PFSK-1 (cell line): ENCODE data around the gene INTS15.

Source experiments
- FOXP2 ChIP-seq: optimal IDR thresholded peaks from 2 replicates; pipeline ENCODE3; 2011; ENCODE audit warnings: borderline replicate concordance, control low read depth, inconsistent platforms; ENCODE audit not compliant: insufficient read depth; ENCODE audit errors: extremely low read length, extremely low read depth
- POLR2AphosphoS5 ChIP-seq: IDR thresholded peaks from 2 replicates; pipeline ENCODE4 v1.6.1; 2012; ENCODE audit warnings: low read depth, mild to moderate bottlenecking, control low read depth, low read length, moderate library complexity
- REST ChIP-seq, 2 experiments: IDR thresholded peaks; 2 replicates each; pipeline versions ENCODE4 v1.6.1 to v1.8.0; 2011 to 2012; ENCODE audit warnings: low read depth in 2 of 2, low read length in 2 of 2, control low read depth in 1 of 2, inconsistent platforms in 1 of 2, mild to moderate bottlenecking in 1 of 2, moderate library complexity in 1 of 2; ENCODE audit not compliant: insufficient read depth in 1 of 2
- SIN3A ChIP-seq: IDR thresholded peaks from 2 replicates; pipeline ENCODE4 v1.6.1; 2012; ENCODE audit warnings: mild to moderate bottlenecking, low read length, moderate library complexity, borderline replicate concordance; ENCODE audit not compliant: insufficient read depth
- TAF1 ChIP-seq: IDR thresholded peaks from 2 replicates; pipeline ENCODE4 v1.6.1; 2012; ENCODE audit warnings: low read length, control low read depth, borderline replicate concordance; ENCODE audit not compliant: insufficient read depth

INTS15 gene

GRCh38 chr7:6613706-6614105, 23.9 kb downstream of the INTS15 start:
- TF ChIP-seq REST (IDR thresholded peaks at IDR 0.05; ENCODE audit: insufficient read depth in 1 of 2, low read depth in 2 of 2, low read length in 2 of 2) (no peak), SIN3A (no peak), FOXP2 (no peak), TAF1 (no peak), POLR2AphosphoS5 (no peak)

- TF ChIP-seq TAF1: no peak
- TF ChIP-seq POLR2AphosphoS5: no peak
- TF ChIP-seq FOXP2: no peak
- TF ChIP-seq SIN3A: no peak
- TF ChIP-seq REST (IDR thresholded peaks at IDR 0.05; ENCODE audit: insufficient read depth in 1 of 2, low read depth in 2 of 2, low read length in 2 of 2): no peak
Observed at GRCh38 chr7:6614953-6615722, 25.3 kb downstream of the INTS15 start, which contains the start of gene ZNF853. TSS of gene ZNF853 (plus strand) at chr7:6615610. CDS start at chr7:6616175, 565 bp downstream.

- TF ChIP-seq POLR2AphosphoS5 (no peak), REST (IDR thresholded peaks at IDR 0.05; ENCODE audit: insufficient read depth in 1 of 2, low read depth in 2 of 2, low read length in 2 of 2) (no peak), SIN3A (no peak), FOXP2 (no peak), TAF1 (no peak)
Observed at GRCh38 chr7:6615723-6616555, 26.1 kb downstream of the INTS15 start.

- TF ChIP-seq TAF1 (no peak), POLR2AphosphoS5 (no peak), REST (IDR thresholded peaks at IDR 0.05; ENCODE audit: insufficient read depth in 1 of 2, low read depth in 2 of 2, low read length in 2 of 2) (no peak), SIN3A (no peak), FOXP2 (no peak)
Observed at GRCh38 chr7:6616854-6617643, 27.2 kb downstream of the INTS15 start.
